IMR-90 (cell line): ENCODE results near the gene PDE11A. TPM values are rescaled to one million over a fixed set of nuclear protein-coding genes. Genes with fewer than 3 reads are reported as not detected.

Experiments
- ATAC-seq: fragments of 200-7000 bp; cut with Tn5 transposase; 2 replicates; pipeline ENCODE4 v1.9.1; 2020; ENCODE audit warnings: low read depth, mild to moderate bottlenecking, moderate library complexity
- BruUV-seq: library from RNA; stranded (reverse); fragments of 400-500 nt; replicated peaks from 2 replicates; lab custom pipeline; 2021; lab: Mats Ljungman, UMichigan
- CTCF ChIA-PET: fragments of 300-600 bp; formaldehyde crosslinking; extraction: SDS; loops from one replicate; lab custom pipeline; 2021; ENCODE audit warnings: antibody characterized with exemption; lab: Yijun Ruan, JAX
- POLR2A ChIA-PET: fragments of 300-600 bp; sonication (Branson Sonifier 250); formaldehyde crosslinking; loops from one replicate; lab custom pipeline; 2022; ENCODE audit warnings: antibody characterized with exemption; ENCODE audit not compliant: unreplicated experiment; lab: Charles Lee
- DNase-seq: peaks from one replicate; pipeline ENCODE4 v3.0.0; 2013
- H2AFZ ChIP-seq: replicated peaks from 2 replicates; pipeline ENCODE3; 2013; ENCODE audit warnings: low read length, mild to moderate bottlenecking; ENCODE audit not compliant: poor library complexity
- H2AK5ac ChIP-seq: 2 replicates; pipeline ENCODE4 v1.6.1; 2013; ENCODE audit warnings: low read depth, low read length, inconsistent platforms
- H2AK9ac ChIP-seq: replicated peaks from 2 replicates; pipeline ENCODE3; 2013; ENCODE audit warnings: mild to moderate bottlenecking, low read depth, low read length, moderate library complexity; ENCODE audit not compliant: poor library complexity
- H2BK120ac ChIP-seq: 2 replicates; pipeline ENCODE4 v1.6.1; 2013; ENCODE audit warnings: low read depth, low read length, inconsistent platforms
- H2BK15ac ChIP-seq: 3 replicates; pipeline ENCODE4 v1.6.1; 2013; ENCODE audit warnings: low read depth, low read length, inconsistent platforms
- H2BK20ac ChIP-seq: 2 replicates; pipeline ENCODE4 v1.6.1; 2013; ENCODE audit warnings: low read depth, mild to moderate bottlenecking, inconsistent platforms, low read length, moderate library complexity
- H2BK5ac ChIP-seq: 2 replicates; pipeline ENCODE4 v1.6.1; 2013; ENCODE audit warnings: mild to moderate bottlenecking, low read depth, low read length, inconsistent platforms; ENCODE audit not compliant: poor library complexity, severe bottlenecking
- H3K14ac ChIP-seq: replicated peaks from 2 replicates; pipeline ENCODE4 v1.6.1; 2013; ENCODE audit warnings: low read depth, low read length, inconsistent platforms
- H3K18ac ChIP-seq: 2 replicates; pipeline ENCODE4 v1.6.1; 2013; ENCODE audit warnings: low read depth, low read length, control low read depth
- H3K23ac ChIP-seq: 2 replicates; pipeline ENCODE4 v1.6.1; 2013; ENCODE audit warnings: low read depth, low read length, inconsistent platforms
- H3K27ac ChIP-seq: 2 replicates; pipeline ENCODE4 v1.5.1; 2013; ENCODE audit warnings: mild to moderate bottlenecking, control low read depth, low read length; ENCODE audit not compliant: insufficient read depth
- H3K27me3 ChIP-seq: 2 replicates; pipeline ENCODE4 v1.6.1; 2013; ENCODE audit warnings: low read length; ENCODE audit not compliant: control insufficient read depth, insufficient read depth
- H3K36me3 ChIP-seq: 2 replicates; pipeline ENCODE4 v1.6.1; 2013; ENCODE audit warnings: low read length, mixed read lengths; ENCODE audit not compliant: control insufficient read depth, insufficient read depth
- H3K4ac ChIP-seq: 2 replicates; pipeline ENCODE4 v1.6.1; 2013; ENCODE audit warnings: low read depth, low read length, inconsistent platforms
- H3K4me1 ChIP-seq: 2 replicates; pipeline ENCODE4 v1.6.1; 2013; ENCODE audit warnings: low read length, mixed read lengths; ENCODE audit not compliant: control insufficient read depth, insufficient read depth
- H3K4me2 ChIP-seq: 2 replicates; pipeline ENCODE4 v1.6.1; 2013; ENCODE audit warnings: low read depth, mild to moderate bottlenecking, control low read depth, low read length, moderate library complexity
- H3K4me3 ChIP-seq: 2 replicates; pipeline ENCODE4 v1.5.1; 2013; ENCODE audit warnings: low read depth, mild to moderate bottlenecking, control low read depth, low read length, moderate library complexity; ENCODE audit not compliant: insufficient read depth
- H3K56ac ChIP-seq: 2 replicates; pipeline ENCODE4 v1.6.1; 2013; ENCODE audit warnings: low read length, inconsistent platforms; ENCODE audit not compliant: insufficient read depth; ENCODE audit errors: extremely low read depth
- H3K79me1 ChIP-seq, 2 experiments: 2 replicates each; pipeline ENCODE4 v1.6.1; 2013; ENCODE audit warnings: low read length in 2 of 2, inconsistent platforms in 1 of 2, low read depth in 1 of 2
- H3K9ac ChIP-seq: 2 replicates; pipeline ENCODE4 v1.6.1; 2013; ENCODE audit warnings: low read depth, low read length, control low read depth
- H3K9me1 ChIP-seq: 2 replicates; pipeline ENCODE4 v1.6.1; 2013; ENCODE audit warnings: low read length, inconsistent platforms; ENCODE audit not compliant: insufficient read depth
- H3K9me3 ChIP-seq: 2 replicates; pipeline ENCODE4 v1.6.1; 2013; ENCODE audit warnings: low read length; ENCODE audit not compliant: control insufficient read depth, insufficient read depth
- H4K20me1 ChIP-seq: 2 replicates; pipeline ENCODE4 v1.6.1; 2013; ENCODE audit warnings: low read length, inconsistent platforms; ENCODE audit not compliant: insufficient read depth
- H4K5ac ChIP-seq: 2 replicates; pipeline ENCODE4 v1.6.1; 2013; ENCODE audit warnings: mild to moderate bottlenecking, low read depth, low read length, control low read depth
- H4K8ac ChIP-seq, 2 experiments: 2 replicates each; pipeline ENCODE4 v1.6.1; 2013; ENCODE audit warnings: low read depth in 2 of 2, low read length in 2 of 2, control low read depth in 1 of 2, inconsistent platforms in 1 of 2
- H4K91ac ChIP-seq: 2 replicates; pipeline ENCODE4 v1.6.1; 2013; ENCODE audit warnings: low read depth, low read length, inconsistent platforms; ENCODE audit not compliant: insufficient read depth
- BHLHE40 ChIP-seq: fragments of 150-350 bp; IDR thresholded peaks from 2 replicates; pipeline ENCODE4 v1.6.1; 2016; ENCODE audit warnings: mild to moderate bottlenecking, low read depth, low read length
- CEBPB ChIP-seq: IDR thresholded peaks from 2 replicates; pipeline ENCODE4 v1.6.1; 2012; ENCODE audit warnings: low read depth, low read length, improper control_type of control experiment
- CHD1 ChIP-seq: IDR thresholded peaks from 2 replicates; pipeline ENCODE4 v1.6.1; 2012; ENCODE audit warnings: low read depth, low read length, improper control_type of control experiment
- FOS ChIP-seq: fragments of 150-350 bp; IDR thresholded peaks from 2 replicates; pipeline ENCODE4 v1.6.1; 2016; ENCODE audit warnings: low read depth, low read length
- MAFK ChIP-seq: IDR thresholded peaks from 2 replicates; pipeline ENCODE4 v1.6.1; 2012; ENCODE audit warnings: low read depth, low read length, improper control_type of control experiment
- MAZ ChIP-seq: IDR thresholded peaks from 2 replicates; pipeline ENCODE4 v1.6.1; 2012; ENCODE audit warnings: low read depth, mild to moderate bottlenecking, low read length, improper control_type of control experiment, moderate library complexity, borderline replicate concordance
- MXI1 ChIP-seq: IDR thresholded peaks from 2 replicates; pipeline ENCODE4 v1.6.1; 2012; ENCODE audit warnings: low read depth, mild to moderate bottlenecking, low read length, moderate library complexity, borderline replicate concordance
- NFE2L2 ChIP-seq: fragments of 150-350 bp; IDR thresholded peaks from 2 replicates; pipeline ENCODE4 v1.6.1; 2016; ENCODE audit warnings: low read depth, mild to moderate bottlenecking, low read length
- POLR2A ChIP-seq: IDR thresholded peaks from 2 replicates; pipeline ENCODE4 v1.6.1; 2012; ENCODE audit warnings: mild to moderate bottlenecking, low read depth, low read length
- RAD21 ChIP-seq: IDR thresholded peaks from 2 replicates; pipeline ENCODE4 v1.6.1; 2012; ENCODE audit warnings: low read length, improper control_type of control experiment
- RCOR1 ChIP-seq: IDR thresholded peaks from 2 replicates; pipeline ENCODE4 v1.6.1; 2012; ENCODE audit warnings: mild to moderate bottlenecking, low read length, improper control_type of control experiment; ENCODE audit not compliant: insufficient replicate concordance
- RFX5 ChIP-seq: IDR thresholded peaks from 2 replicates; pipeline ENCODE4 v1.8.0; 2012; ENCODE audit warnings: low read depth, mild to moderate bottlenecking, low read length, moderate library complexity
- SMC3 ChIP-seq: fragments of 150-350 bp; IDR thresholded peaks from 2 replicates; pipeline ENCODE4 v1.6.1; 2016; ENCODE audit warnings: low read depth, mild to moderate bottlenecking, antibody characterized with exemption, low read length, moderate library complexity
- WGBS, 2 experiments: methylation state at CpG; one replicate each; pipeline versions ENCODE4 v1.1.5 to v1.1.7; 2013; ENCODE audit warnings: missing lambda C conversion rate in 2 of 2; ENCODE audit not compliant: insufficient read length in 1 of 2; ENCODE audit errors: extremely low coverage in 2 of 2; 5-methylcytosine and 5-hydroxymethylcytosine counted together
- dilution Hi-C: fragments of 300-500 bp; cut with HindIII; formaldehyde crosslinking; loops from one replicate; pipeline ENCODE4 v1.14.3; 2018; ENCODE audit warnings: low sequenced_read_pairs; ENCODE audit not compliant: unreplicated experiment
- in situ Hi-C: fragments of 300-500 bp; cut with MboI; formaldehyde crosslinking; loops from 3 replicates; pipeline ENCODE4 v1.14.3; 2019; ENCODE audit warnings: low sequenced_read_pairs, inconsistent platforms, mixed read lengths
- intact Hi-C: fragments of 100-400 bp; cut with micrococcal nuclease; formaldehyde crosslinking; loops from 2 replicates; pipeline ENCODE4 v1.10.0; 2022
- polyA plus RNA-seq, 3 experiments: library from polyadenylated mRNA; depleted of rRNA; stranded (reverse); fragments of >200 nt; gene quantifications; 2 replicates each; pipeline ENCODE4 v1.2.3, GENCODE V29; 2012; ENCODE audit warnings: low replicate concordance in 1 of 3
- total RNA-seq: library from RNA; depleted of rRNA; stranded (reverse); fragments of >200 nt; gene quantifications from 2 replicates; pipeline ENCODE4 v1.2.3, GENCODE V29; 2012
- TF ChIP-seq, protein P1 (sequence below): fragments of 150-350 bp; IDR thresholded peaks from 2 replicates; pipeline ENCODE4 v1.6.1; 2016; ENCODE audit warnings: low read depth, mild to moderate bottlenecking, low read length, moderate library complexity, borderline replicate concordance
- TF ChIP-seq, protein P2 (sequence below): conservative IDR thresholded peaks from 2 replicates; pipeline ENCODE4 v1.5.1; 2012; ENCODE audit warnings: mild to moderate bottlenecking, low read depth, low read length, improper control_type of control experiment
- TF ChIP-seq, protein P3 (sequence below): fragments of 150-350 bp; IDR thresholded peaks from 2 replicates; pipeline ENCODE4 v1.6.1; 2017; ENCODE audit warnings: mild to moderate bottlenecking, antibody characterized with exemption, low read length, low read depth

PDE11A gene
- total and polyA plus RNA-seq, 2 of the 4 experiments (the other 2 are of a cell fraction): 0.21 to 0.72 TPM

DNA sequence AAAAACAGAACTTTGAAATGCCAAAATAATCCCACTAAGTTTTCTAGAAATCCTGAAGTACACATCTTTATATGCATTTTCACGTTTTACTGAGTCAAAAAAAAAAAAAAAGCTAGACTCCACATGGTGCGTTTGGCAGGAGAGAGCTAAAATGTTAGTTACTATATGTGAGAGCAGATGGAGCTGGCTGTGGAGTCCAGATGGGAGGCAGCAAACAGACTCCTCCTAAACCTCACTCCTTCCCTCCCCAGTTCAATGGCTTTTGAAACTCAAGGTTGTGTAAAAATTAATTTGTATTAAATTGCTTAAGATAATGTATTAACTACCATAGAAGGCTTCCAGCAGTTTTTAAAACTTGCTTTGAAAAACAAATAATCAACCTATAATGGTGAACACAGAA lies 431.2 kb downstream of the PDE11A start:
- CTCF ChIA-PET: interaction anchor here (0.6 kb wide), 1 partner anchor 1792 kb away, joined by 3 read pairs; no protein-coding TSS in a partner anchor
- Histone ChIP-seq H4K5ac (no peak overlapping the region), H2AFZ (no peak overlapping the region), H3K4me1 (no peaks in the 10 kb centered on the region), H4K8ac (no peak overlapping the region), H3K9ac (no peak overlapping the region), H3K56ac (no peak overlapping the region), H3K27me3 (no peaks in the 10 kb centered on the region), H3K23ac (no peak overlapping the region), H3K9me1 (no peaks in the 10 kb centered on the region), H2AK5ac (no peak overlapping the region), H3K4ac (no peak overlapping the region), H3K36me3 (no peaks in the 10 kb centered on the region), H2BK20ac (no peak overlapping the region), H2BK5ac (no peak overlapping the region), H2AK9ac (no peak overlapping the region), H4K20me1 (no peaks in the 10 kb centered on the region), H2BK15ac (no peak overlapping the region), H3K4me3 (no peak overlapping the region), H2BK120ac (no peak overlapping the region), H3K9me3 (no peaks in the 10 kb centered on the region), H3K4me2 (no peak overlapping the region), H3K18ac (no peak overlapping the region), H3K79me1 (no peaks in the 10 kb centered on the region), H4K91ac (no peak overlapping the region), H3K14ac (no peak overlapping the region), H3K27ac (no peak overlapping the region)
- in situ Hi-C loops (no loop called here), dilution Hi-C loops (no loop called here), intact Hi-C loops (no loop called here)
- POLR2A ChIA-PET: interaction anchor here (0.6 kb wide), 1 partner anchor 10 kb away, joined by 3 read pairs; no protein-coding TSS in a partner anchor
- no TSS peak for BruUV-seq
- no CpG with 5 or more reads among the region's 2 CpGs for WGBS, 2 experiments
- DNase-seq: no peak
- no peak for ATAC-seq
- TF ChIP-seq MXI1: no peak
- TF ChIP-seq, protein P1, sequence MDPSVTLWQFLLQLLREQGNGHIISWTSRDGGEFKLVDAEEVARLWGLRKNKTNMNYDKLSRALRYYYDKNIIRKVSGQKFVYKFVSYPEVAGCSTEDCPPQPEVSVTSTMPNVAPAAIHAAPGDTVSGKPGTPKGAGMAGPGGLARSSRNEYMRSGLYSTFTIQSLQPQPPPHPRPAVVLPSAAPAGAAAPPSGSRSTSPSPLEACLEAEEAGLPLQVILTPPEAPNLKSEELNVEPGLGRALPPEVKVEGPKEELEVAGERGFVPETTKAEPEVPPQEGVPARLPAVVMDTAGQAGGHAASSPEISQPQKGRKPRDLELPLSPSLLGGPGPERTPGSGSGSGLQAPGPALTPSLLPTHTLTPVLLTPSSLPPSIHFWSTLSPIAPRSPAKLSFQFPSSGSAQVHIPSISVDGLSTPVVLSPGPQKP: no peak
- TF ChIP-seq, protein P2, sequence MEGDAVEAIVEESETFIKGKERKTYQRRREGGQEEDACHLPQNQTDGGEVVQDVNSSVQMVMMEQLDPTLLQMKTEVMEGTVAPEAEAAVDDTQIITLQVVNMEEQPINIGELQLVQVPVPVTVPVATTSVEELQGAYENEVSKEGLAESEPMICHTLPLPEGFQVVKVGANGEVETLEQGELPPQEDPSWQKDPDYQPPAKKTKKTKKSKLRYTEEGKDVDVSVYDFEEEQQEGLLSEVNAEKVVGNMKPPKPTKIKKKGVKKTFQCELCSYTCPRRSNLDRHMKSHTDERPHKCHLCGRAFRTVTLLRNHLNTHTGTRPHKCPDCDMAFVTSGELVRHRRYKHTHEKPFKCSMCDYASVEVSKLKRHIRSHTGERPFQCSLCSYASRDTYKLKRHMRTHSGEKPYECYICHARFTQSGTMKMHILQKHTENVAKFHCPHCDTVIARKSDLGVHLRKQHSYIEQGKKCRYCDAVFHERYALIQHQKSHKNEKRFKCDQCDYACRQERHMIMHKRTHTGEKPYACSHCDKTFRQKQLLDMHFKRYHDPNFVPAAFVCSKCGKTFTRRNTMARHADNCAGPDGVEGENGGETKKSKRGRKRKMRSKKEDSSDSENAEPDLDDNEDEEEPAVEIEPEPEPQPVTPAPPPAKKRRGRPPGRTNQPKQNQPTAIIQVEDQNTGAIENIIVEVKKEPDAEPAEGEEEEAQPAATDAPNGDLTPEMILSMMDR: no peak
- no peak for TF ChIP-seq BHLHE40
- no peak for TF ChIP-seq SMC3
- TF ChIP-seq MAFK: no peak
- no peak for TF ChIP-seq RFX5
- TF ChIP-seq CHD1: no peak
- TF ChIP-seq, protein P3, sequence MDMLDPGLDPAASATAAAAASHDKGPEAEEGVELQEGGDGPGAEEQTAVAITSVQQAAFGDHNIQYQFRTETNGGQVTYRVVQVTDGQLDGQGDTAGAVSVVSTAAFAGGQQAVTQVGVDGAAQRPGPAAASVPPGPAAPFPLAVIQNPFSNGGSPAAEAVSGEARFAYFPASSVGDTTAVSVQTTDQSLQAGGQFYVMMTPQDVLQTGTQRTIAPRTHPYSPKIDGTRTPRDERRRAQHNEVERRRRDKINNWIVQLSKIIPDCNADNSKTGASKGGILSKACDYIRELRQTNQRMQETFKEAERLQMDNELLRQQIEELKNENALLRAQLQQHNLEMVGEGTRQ: no peak
- no peak for TF ChIP-seq POLR2A
- no peak for TF ChIP-seq FOS
- TF ChIP-seq RCOR1: no peak
- no peak for TF ChIP-seq CEBPB
- no peak for TF ChIP-seq RAD21
- no peak for TF ChIP-seq NFE2L2
- TF ChIP-seq MAZ: no peak
